ENCODE data around the gene ARPC1A. TPM values are rescaled to one million over a fixed set of nuclear protein-coding genes. Genes with fewer than 3 reads are reported as not detected.

The ARPC1A gene
- total and polyA plus RNA-seq, 2 of the 8 experiments (the other 6 are each of a cell fraction or from before 2014, with no cell fraction given): 123 to 155 TPM

DNA sequence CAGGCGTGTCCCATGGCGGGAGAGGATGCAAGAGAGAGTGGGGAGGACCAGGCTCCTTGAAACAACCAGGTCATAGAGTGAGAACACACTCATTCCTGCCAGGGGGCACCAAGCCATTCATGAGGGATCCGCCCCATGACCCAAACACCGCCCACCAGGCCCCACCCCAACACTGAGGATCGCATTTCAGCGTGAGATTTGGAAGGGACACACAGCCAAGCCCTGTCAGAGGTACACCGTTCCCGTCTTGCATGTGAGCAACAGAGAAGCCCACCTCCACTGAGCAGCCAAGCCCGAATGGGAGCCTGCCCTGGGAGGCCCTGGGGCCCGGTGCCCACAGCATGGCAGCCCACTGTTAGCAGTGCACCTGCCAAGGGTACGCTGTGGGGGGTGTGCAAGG is 40.9 kb downstream of the ARPC1A start (continued):
- TF ChIP-seq, protein P1, sequence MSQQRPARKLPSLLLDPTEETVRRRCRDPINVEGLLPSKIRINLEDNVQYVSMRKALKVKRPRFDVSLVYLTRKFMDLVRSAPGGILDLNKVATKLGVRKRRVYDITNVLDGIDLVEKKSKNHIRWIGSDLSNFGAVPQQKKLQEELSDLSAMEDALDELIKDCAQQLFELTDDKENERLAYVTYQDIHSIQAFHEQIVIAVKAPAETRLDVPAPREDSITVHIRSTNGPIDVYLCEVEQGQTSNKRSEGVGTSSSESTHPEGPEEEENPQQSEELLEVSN (IDR thresholded peaks at IDR 0.05): no peak
- TF ChIP-seq JUND (IDR thresholded peaks at IDR 0.05; ENCODE audit: low read length) (no peak), CTBP2 (IDR thresholded peaks at IDR 0.05; ENCODE audit: borderline replicate concordance, insufficient read depth, insufficient read length, low read length) (no peak), PHF8 (conservative IDR thresholded peaks at IDR 0.05; ENCODE audit: low read depth, low read length) (no peak), KDM4A (IDR thresholded peaks at IDR 0.05; ENCODE audit: low read depth, low read length, severe bottlenecking) (no peak), RBBP5 (IDR thresholded peaks at IDR 0.05; ENCODE audit: borderline replicate concordance, low read depth, low read length) (no peak)
